Brain microvascular endothelial cell (primary cell): Measurements from ENCODE around the gene HIVEP2.

Source experiments
- DNase-seq: peaks from one replicate; pipeline ENCODE4 v3.0.0-alpha.2; 2020
- H3K27ac ChIP-seq: fragments of 250-450 bp; sonication (Bioruptor Pico); 2 replicates; pipeline ENCODE4 v1.5.1; 2020; ENCODE audit warnings: mild to moderate bottlenecking, moderate library complexity
- H3K27me3 ChIP-seq: fragments of 250-450 bp; sonication (Bioruptor Pico); replicated peaks from 2 replicates; pipeline ENCODE4 v1.5.1; 2020; ENCODE audit warnings: mild to moderate bottlenecking
- H3K36me3 ChIP-seq: fragments of 250-450 bp; sonication (Bioruptor Pico); replicated peaks from 2 replicates; pipeline ENCODE4 v1.5.1; 2020; ENCODE audit warnings: mild to moderate bottlenecking
- H3K4me3 ChIP-seq: 2 replicates; pipeline ENCODE4 v1.5.1; 2011; ENCODE audit warnings: low read depth, mild to moderate bottlenecking, control low read depth, low read length, moderate library complexity
- in situ Hi-C: cut with HindIII; loops from 2 replicates; pipeline ENCODE4 v1.10.0; 2017; ENCODE audit warnings: low sequenced_read_pairs, low pct_ligation_motif_present
- TF ChIP-seq, protein P1 (sequence below): IDR thresholded peaks from 2 replicates; pipeline ENCODE4 v1.5.1; 2011; ENCODE audit warnings: low read depth, mild to moderate bottlenecking, moderate library complexity, low read length, control low read depth, inconsistent platforms; ENCODE audit errors: missing control alignments

Gene HIVEP2

DNA sequence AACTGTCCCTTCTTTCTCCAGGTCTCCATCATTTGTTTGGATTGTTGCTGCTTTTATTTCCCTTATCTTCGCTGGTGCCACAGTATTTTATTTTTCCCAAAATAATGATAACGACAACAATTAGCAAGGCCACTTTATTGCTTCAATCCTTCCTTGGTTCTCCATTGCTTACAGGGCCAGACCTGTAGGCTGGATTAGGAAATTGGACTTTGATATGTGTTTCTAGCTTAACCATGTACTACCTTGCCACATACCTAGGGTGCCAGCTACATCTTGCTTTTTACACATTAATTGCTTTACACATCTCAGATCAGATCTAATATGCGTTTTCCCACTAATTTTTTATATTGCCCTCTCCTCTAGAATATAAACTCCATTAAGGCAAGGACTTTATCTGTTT is 195.4 kb downstream of the HIVEP2 start:
- Histone ChIP-seq H3K27me3 (no peaks in the 10 kb centered on the region), H3K36me3 (peaks cover 8% of the 10 kb centered on the region), H3K4me3 (no peak overlapping the region), H3K27ac (no peak overlapping the region)
- TF ChIP-seq, protein P1, sequence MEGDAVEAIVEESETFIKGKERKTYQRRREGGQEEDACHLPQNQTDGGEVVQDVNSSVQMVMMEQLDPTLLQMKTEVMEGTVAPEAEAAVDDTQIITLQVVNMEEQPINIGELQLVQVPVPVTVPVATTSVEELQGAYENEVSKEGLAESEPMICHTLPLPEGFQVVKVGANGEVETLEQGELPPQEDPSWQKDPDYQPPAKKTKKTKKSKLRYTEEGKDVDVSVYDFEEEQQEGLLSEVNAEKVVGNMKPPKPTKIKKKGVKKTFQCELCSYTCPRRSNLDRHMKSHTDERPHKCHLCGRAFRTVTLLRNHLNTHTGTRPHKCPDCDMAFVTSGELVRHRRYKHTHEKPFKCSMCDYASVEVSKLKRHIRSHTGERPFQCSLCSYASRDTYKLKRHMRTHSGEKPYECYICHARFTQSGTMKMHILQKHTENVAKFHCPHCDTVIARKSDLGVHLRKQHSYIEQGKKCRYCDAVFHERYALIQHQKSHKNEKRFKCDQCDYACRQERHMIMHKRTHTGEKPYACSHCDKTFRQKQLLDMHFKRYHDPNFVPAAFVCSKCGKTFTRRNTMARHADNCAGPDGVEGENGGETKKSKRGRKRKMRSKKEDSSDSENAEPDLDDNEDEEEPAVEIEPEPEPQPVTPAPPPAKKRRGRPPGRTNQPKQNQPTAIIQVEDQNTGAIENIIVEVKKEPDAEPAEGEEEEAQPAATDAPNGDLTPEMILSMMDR = no peak
- in situ Hi-C loops = no loop called here
- no peak for DNase-seq

DNA sequence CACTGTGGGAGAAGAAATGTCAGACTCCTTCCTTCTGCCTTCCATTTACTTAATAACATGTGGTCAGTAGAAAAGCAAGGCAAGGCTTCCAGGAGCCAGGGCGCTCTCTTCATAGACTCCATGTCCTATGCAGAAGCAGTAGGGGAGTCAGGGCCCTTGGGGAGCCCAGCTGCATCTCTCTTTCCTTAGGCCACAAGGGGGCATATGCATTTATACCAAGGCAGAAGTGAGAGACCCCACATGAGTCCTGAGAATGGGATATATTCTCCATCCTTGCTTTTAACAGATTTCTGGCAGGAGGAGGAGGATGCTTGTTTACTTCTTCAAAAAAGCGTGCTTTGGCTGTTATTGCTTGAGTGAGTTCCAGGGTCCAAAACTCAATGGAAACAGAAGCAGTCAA is 198.5 kb downstream of the HIVEP2 start:
- TF ChIP-seq, protein P1 = peak; percentile 67

DNA sequence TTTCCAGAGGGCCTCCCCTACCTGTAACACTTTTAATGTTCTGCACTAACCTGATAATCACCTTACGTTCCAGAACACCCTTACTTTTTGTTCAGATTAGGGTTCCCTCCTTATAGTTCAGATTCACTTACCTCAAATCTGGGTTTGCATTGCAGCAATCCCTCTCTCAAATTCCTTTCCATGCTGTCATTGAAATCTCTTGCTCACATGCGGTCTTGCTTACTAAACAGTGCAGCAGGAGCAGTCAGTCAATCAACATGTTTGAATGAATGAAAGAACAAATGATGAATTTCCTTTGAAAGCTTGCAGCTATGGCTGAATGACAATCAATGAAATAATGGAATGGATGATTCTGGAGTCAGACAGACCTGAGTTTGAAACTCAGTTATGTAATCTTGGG is 200.1 kb downstream of the HIVEP2 start:
- TF ChIP-seq, protein P1 = no peak
- peak; percentile 29 for DNase-seq
- Histone ChIP-seq H3K27ac (no peak overlapping the region), H3K36me3 (no peaks in the 10 kb centered on the region), H3K4me3 (no peak overlapping the region), H3K27me3 (no peaks in the 10 kb centered on the region)
- in situ Hi-C loops = no loop called here

More for the DNA sequence above, 198.5 kb downstream of the HIVEP2 start:
- H3K27ac ChIP-seq = no peak overlapping the region
- DNase-seq = no peak
- H3K4me3 ChIP-seq = no peak overlapping the region
- in situ Hi-C loops = no loop called here
- H3K27me3 ChIP-seq = no peaks in the 10 kb centered on the region
- no peaks in the 10 kb centered on the region for H3K36me3 ChIP-seq

DNA sequence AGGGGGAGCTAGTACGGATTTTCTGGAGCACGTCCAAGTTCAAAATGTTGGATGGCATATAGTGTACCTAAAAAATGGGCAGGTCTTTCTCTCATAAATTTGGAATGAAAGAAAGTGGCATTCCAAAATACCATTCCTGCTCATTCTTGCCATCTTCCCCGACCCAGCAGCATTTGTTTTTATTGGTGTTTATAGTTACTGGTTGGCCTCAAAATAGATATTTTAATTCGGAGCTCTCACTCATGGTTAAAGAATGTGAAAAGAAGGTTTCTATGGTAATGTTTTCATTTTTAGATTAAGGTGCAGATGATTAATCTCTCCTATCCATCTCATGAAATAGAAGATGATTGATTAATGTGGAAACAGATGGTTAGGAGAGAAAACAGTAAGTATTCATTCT is 204.5 kb downstream of the HIVEP2 start:
- no peak overlapping the region for H3K4me3 ChIP-seq
- no peak for DNase-seq
- H3K27ac ChIP-seq = no peak overlapping the region
- TF ChIP-seq, protein P1 = no peak
- in situ Hi-C loops = no loop called here
- H3K27me3 ChIP-seq = no peaks in the 10 kb centered on the region
- no peaks in the 10 kb centered on the region for H3K36me3 ChIP-seq

DNA sequence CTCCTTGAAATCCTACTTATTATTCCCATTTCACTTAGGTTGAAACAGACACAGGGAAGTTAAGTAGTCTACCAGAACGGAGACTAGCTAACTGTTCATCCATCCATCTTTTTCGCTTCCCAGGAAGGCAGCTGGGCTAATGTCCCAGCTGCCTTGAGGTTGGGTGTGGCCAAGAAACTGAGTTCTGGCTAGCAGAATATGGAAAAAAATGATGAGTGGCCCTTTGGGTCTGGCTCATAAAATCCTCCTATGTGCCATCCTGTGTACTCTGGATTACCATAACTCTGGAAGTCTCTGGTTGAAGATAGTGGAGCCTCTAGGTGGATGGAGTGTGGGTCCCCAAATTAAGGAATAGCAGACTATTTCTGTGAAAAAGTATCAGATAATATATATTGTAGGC is 206.2 kb downstream of the HIVEP2 start:
- in situ Hi-C loops = no loop called here

DNA sequence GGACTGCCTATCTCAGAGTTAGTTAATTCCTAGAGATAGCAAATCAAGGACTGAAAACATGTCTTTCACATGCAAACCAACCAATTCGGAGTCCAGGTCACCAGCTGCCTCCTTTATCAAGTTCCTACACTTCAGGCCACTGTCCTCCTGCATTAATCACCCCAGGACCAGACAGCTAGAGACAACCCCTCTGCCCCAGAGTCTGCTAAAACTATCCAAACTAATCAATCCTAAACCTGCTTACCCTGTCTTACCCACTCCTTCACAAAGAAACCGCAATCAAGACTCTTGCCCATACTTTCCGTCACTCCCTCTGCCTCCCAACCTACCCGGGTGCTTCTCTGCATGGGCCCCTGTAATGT is 207.0 kb downstream of the HIVEP2 start:
- Histone ChIP-seq H3K27ac (no peak overlapping the region), H3K4me3 (no peak overlapping the region), H3K27me3 (no peaks in the 10 kb centered on the region), H3K36me3 (no peaks in the 10 kb centered on the region)
- in situ Hi-C loops = no loop called here
- DNase-seq = no peak
- TF ChIP-seq, protein P1 = no peak

More for the DNA sequence above, 206.2 kb downstream of the HIVEP2 start:
- no peak for DNase-seq
- H3K36me3 ChIP-seq = no peaks in the 10 kb centered on the region
- TF ChIP-seq, protein P1 = no peak
- no peak overlapping the region for H3K4me3 ChIP-seq
- no peaks in the 10 kb centered on the region for H3K27me3 ChIP-seq
- no peak overlapping the region for H3K27ac ChIP-seq
